Endodermal cell (in vitro differentiated cells): ENCODE results near the gene CDC25B. TPM values are rescaled to one million over a fixed set of nuclear protein-coding genes. Genes with fewer than 3 reads are reported as not detected.

Source experiments
- DNase-seq: peaks from one replicate; pipeline ENCODE4 v3.0.0-alpha.2; 2017
- H3K27ac ChIP-seq: 2 replicates; pipeline ENCODE4 v1.5.1; 2013; ENCODE audit warnings: mild to moderate bottlenecking, low read depth, low read length, moderate library complexity
- H3K27me3 ChIP-seq: 2 replicates; pipeline ENCODE4 v1.6.1; 2013; ENCODE audit warnings: mild to moderate bottlenecking, low read length, moderate library complexity; ENCODE audit not compliant: insufficient read depth, control insufficient read depth, poor library complexity, severe bottlenecking
- H3K36me3 ChIP-seq: 2 replicates; pipeline ENCODE4 v1.7.0; 2013; ENCODE audit warnings: mild to moderate bottlenecking, low read length, moderate library complexity; ENCODE audit not compliant: control insufficient read depth, insufficient read depth
- H3K4me1 ChIP-seq: one replicate; pipeline ENCODE4 v1.7.0; 2013; ENCODE audit warnings: low read length; ENCODE audit not compliant: control insufficient read depth, insufficient read depth
- H3K4me3 ChIP-seq: 2 replicates; pipeline ENCODE4 v1.5.1; 2013; ENCODE audit warnings: mild to moderate bottlenecking, low read length, moderate library complexity
- H3K9ac ChIP-seq: 2 replicates; pipeline ENCODE4 v1.6.1; 2013; ENCODE audit warnings: mild to moderate bottlenecking, low read length, moderate library complexity; ENCODE audit not compliant: poor library complexity, severe bottlenecking; ENCODE audit errors: extremely low read depth
- H3K9me3 ChIP-seq: 2 replicates; pipeline ENCODE4 v1.6.1; 2013; ENCODE audit warnings: mild to moderate bottlenecking, low read length, moderate library complexity; ENCODE audit not compliant: control insufficient read depth
- H3K27ac Mint-ChIP-seq: 2 replicates; pipeline ENCODE4 v1.8.0; 2020; ENCODE audit warnings: mixed read lengths
- H3K27me3 Mint-ChIP-seq: 2 replicates; pipeline ENCODE4 v1.8.0; 2021; ENCODE audit warnings: mild to moderate bottlenecking, mixed read lengths; ENCODE audit not compliant: insufficient read depth
- H3K36me3 Mint-ChIP-seq: 2 replicates; pipeline ENCODE4 v1.8.0; 2020; ENCODE audit warnings: low read depth, mixed read lengths
- H3K4me1 Mint-ChIP-seq: 2 replicates; pipeline ENCODE4 v1.8.0; 2020; ENCODE audit warnings: mixed read lengths
- H3K4me3 Mint-ChIP-seq: 2 replicates; pipeline ENCODE4 v1.8.0; 2020; ENCODE audit warnings: mild to moderate bottlenecking, moderate library complexity, mixed read lengths
- H3K9me3 Mint-ChIP-seq: 2 replicates; pipeline ENCODE4 v1.8.0; 2020; ENCODE audit warnings: mild to moderate bottlenecking, mixed read lengths
- WGBS, 2 experiments: methylation state at CpG; one replicate each; pipeline versions ENCODE4 v1.1.5 to v1.1.7; 2013; ENCODE audit warnings: missing lambda C conversion rate in 2 of 2, mixed read lengths in 1 of 2; ENCODE audit not compliant: insufficient coverage in 1 of 2, insufficient read length in 1 of 2; 5-methylcytosine and 5-hydroxymethylcytosine counted together
- total RNA-seq, 2 donors: library from RNA; stranded (reverse); fragmentation: NEBNext Ultra II Directional in 1 of 2; extraction: Animal tissue kit (Norgen Biotek cat#: 25700) in 1 of 2; gene quantifications; 2 replicates in 1 of 2; 3 replicates in 1 of 2; pipeline ENCODE4 v1.2.1, GENCODE V29; 2021
- TF ChIP-seq, protein P1 (sequence below): fragments of 200-600 bp; sonication (generic); conservative IDR thresholded peaks from 2 replicates; pipeline ENCODE4 v1.5.0; 2021; ENCODE audit warnings: antibody characterized with exemption, mild to moderate bottlenecking

Gene CDC25B
- total RNA-seq, 2 donors from 2014 or later = 25.7 to 33.6 TPM

- Histone ChIP-seq H3K27ac (no peak overlapping the region), H3K9ac (no peak overlapping the region), H3K36me3 (no peaks in the 10 kb centered on the region), H3K9me3 (no peaks in the 10 kb centered on the region), H3K27me3 (peaks cover 59% of the 10 kb centered on the region), H3K4me1 (no peaks in the 10 kb centered on the region), H3K4me3 (peak overlapping the region; percentile 75)
- Mint-ChIP-seq H3K9me3 (no peaks in the 10 kb centered on the region), H3K36me3 (no peaks in the 10 kb centered on the region), H3K27me3 (peaks cover 61% of the 10 kb centered on the region), H3K4me3 (peak overlapping the region; percentile 37), H3K27ac (no peak overlapping the region), H3K4me1 (peaks cover 4% of the 10 kb centered on the region)
- WGBS, 2 experiments = 6 to 9% methylated on average over 25 to 95 of the region's 95 CpGs
- TF ChIP-seq, protein P1, sequence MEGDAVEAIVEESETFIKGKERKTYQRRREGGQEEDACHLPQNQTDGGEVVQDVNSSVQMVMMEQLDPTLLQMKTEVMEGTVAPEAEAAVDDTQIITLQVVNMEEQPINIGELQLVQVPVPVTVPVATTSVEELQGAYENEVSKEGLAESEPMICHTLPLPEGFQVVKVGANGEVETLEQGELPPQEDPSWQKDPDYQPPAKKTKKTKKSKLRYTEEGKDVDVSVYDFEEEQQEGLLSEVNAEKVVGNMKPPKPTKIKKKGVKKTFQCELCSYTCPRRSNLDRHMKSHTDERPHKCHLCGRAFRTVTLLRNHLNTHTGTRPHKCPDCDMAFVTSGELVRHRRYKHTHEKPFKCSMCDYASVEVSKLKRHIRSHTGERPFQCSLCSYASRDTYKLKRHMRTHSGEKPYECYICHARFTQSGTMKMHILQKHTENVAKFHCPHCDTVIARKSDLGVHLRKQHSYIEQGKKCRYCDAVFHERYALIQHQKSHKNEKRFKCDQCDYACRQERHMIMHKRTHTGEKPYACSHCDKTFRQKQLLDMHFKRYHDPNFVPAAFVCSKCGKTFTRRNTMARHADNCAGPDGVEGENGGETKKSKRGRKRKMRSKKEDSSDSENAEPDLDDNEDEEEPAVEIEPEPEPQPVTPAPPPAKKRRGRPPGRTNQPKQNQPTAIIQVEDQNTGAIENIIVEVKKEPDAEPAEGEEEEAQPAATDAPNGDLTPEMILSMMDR = no peak
- DNase-seq = peak; percentile 92
Observed at GRCh38 chr20:3751675-3752385, 44.3 kb upstream of the CDC25B start.

DNA sequence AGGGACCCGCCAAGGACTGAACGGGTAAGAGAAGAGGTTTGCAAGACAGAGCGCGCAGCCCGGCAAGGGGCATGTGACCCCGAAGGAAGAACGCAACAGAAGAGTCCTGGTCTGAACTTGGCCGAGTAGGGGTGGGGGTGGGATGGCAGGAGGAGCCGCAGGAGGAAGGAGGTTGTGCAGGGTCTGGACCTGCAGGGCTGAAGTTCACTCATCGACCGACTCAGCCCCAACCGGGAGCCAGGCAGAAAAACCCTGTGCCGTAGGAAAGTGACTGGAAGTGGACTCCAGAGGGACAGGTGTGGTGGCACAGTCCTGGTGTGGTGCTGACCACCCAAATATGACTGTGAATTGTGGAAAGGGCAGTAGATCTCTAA lies 43.7 kb upstream of the CDC25B start:
- peaks cover 56% of the 10 kb centered on the region for H3K27me3 Mint-ChIP-seq
- WGBS, 2 experiments = 47 to 54% methylated on average over 8 to 13 of the region's 13 CpGs
- H3K4me1 Mint-ChIP-seq = peaks cover 4% of the 10 kb centered on the region
- Histone ChIP-seq H3K27ac (no peak overlapping the region), H3K27me3 (peaks cover 53% of the 10 kb centered on the region), H3K4me3 (peak overlapping the region; percentile 75), H3K9ac (no peak overlapping the region), H3K9me3 (no peaks in the 10 kb centered on the region), H3K4me1 (no peaks in the 10 kb centered on the region), H3K36me3 (peaks cover 1% of the 10 kb centered on the region)
- no peak overlapping the region for H3K27ac Mint-ChIP-seq
- peak overlapping the region; percentile 37 for H3K4me3 Mint-ChIP-seq
- no peak for DNase-seq
- peaks cover 2% of the 10 kb centered on the region for H3K36me3 Mint-ChIP-seq
- H3K9me3 Mint-ChIP-seq = no peaks in the 10 kb centered on the region
- TF ChIP-seq, protein P1 = no peak

GRCh38 chr20:3753098-3753497 lies 43.0 kb upstream of the CDC25B start:
- TF ChIP-seq, protein P1 = peak; percentile 87
- H3K4me1 ChIP-seq = no peaks in the 10 kb centered on the region
- Mint-ChIP-seq H3K9me3 (no peaks in the 10 kb centered on the region), H3K4me3 (no peak overlapping the region), H3K27me3 (peaks cover 48% of the 10 kb centered on the region), H3K27ac (no peak overlapping the region), H3K36me3 (peaks cover 6% of the 10 kb centered on the region), H3K4me1 (peaks cover 4% of the 10 kb centered on the region)
- no peak overlapping the region for H3K4me3 ChIP-seq
- no peak overlapping the region for H3K27ac ChIP-seq
- peaks cover 8% of the 10 kb centered on the region for H3K36me3 ChIP-seq
- no peak overlapping the region for H3K9ac ChIP-seq
- H3K9me3 ChIP-seq = no peaks in the 10 kb centered on the region
- 37 to 60% methylated on average over 1 to 4 of the region's 4 CpGs for WGBS, 2 experiments
- peak; percentile 92 for DNase-seq
- peaks cover 49% of the 10 kb centered on the region for H3K27me3 ChIP-seq
